HepG2 (cell line): ENCODE measurements around the gene USH2A. TPM values are rescaled to one million over a fixed set of nuclear protein-coding genes. Genes with fewer than 3 reads are reported as not detected.

ENCODE experiments used
- ATAC-seq: fragments of 200-7000 bp; cut with Tn5 transposase; 3 replicates; pipeline ENCODE4 v1.9.1; 2020; ENCODE audit warnings: mild to moderate bottlenecking, moderate library complexity
- BruUV-seq: library from RNA; stranded (reverse); fragments of 400-500 nt; replicated peaks from 2 replicates; lab custom pipeline; 2021; lab: Mats Ljungman, UMichigan
- CTCF ChIA-PET: fragments of 300-600 bp; formaldehyde crosslinking; extraction: SDS; loops from one replicate; lab custom pipeline; 2021; ENCODE audit warnings: low total read pairs, inconsistent platforms, low intra/inter-chr PET ratio; lab: Yijun Ruan, JAX
- POLR2A ChIA-PET: fragments of 350-600 bp; sonication (Branson Sonifier 250); formaldehyde crosslinking; loops from one replicate; lab custom pipeline; 2020; ENCODE audit warnings: antibody characterized with exemption, inconsistent platforms; lab: Yijun Ruan, JAX
- DNase-seq: peaks from one replicate; pipeline ENCODE4 v3.0.0-alpha.2; 2015; ENCODE audit warnings: low spot score
- FAIRE-seq: peaks from 3 replicates; lab custom pipeline; 2011; peaks lifted over from hg19 to GRCh38; lab: Jason Lieb, UNC
- H2AFZ ChIP-seq: one replicate; pipeline ENCODE4 v1.6.1; 2011; ENCODE audit warnings: low read length, inconsistent platforms
- H3K27ac ChIP-seq: fragments of 300-600 bp; 3 replicates; pipeline ENCODE4 v1.8.0; 2011; ENCODE audit warnings: mixed run types, mild to moderate bottlenecking, mixed read lengths, low read length, inconsistent platforms; ENCODE audit not compliant: insufficient read depth; ENCODE audit errors: extremely low read length
- H3K27me3 ChIP-seq, 2 experiments: fragments of 200-600 bp in 1 of 2; 2 replicates in 1 of 2; 3 replicates in 1 of 2; pipeline versions ENCODE4 v1.6.0 to v1.8.0; 2011; ENCODE audit warnings: low read length in 2 of 2, mild to moderate bottlenecking in 2 of 2, moderate library complexity in 2 of 2, inconsistent platforms in 1 of 2; ENCODE audit not compliant: insufficient read depth in 2 of 2, control insufficient read depth in 1 of 2
- H3K36me3 ChIP-seq, 2 experiments: fragments of 200-600 bp in 1 of 2; replicated peaks in 1 of 2; 2 replicates in 1 of 2; 3 replicates in 1 of 2; pipeline versions ENCODE4 v1.5.1 to v1.8.0; 2011; ENCODE audit warnings: low read length in 2 of 2, inconsistent platforms in 1 of 2; ENCODE audit not compliant: insufficient read depth in 2 of 2, control insufficient read depth in 1 of 2
- H3K4me1 ChIP-seq: 2 replicates; pipeline ENCODE4 v1.5.1; 2012; ENCODE audit warnings: low read length, inconsistent platforms; ENCODE audit not compliant: insufficient read depth
- H3K4me2 ChIP-seq: 2 replicates; pipeline ENCODE4 v1.6.0; 2011; ENCODE audit warnings: low read depth, low read length, inconsistent platforms
- H3K4me3 ChIP-seq, 3 experiments: fragments of 200-600 bp in 1 of 3; sonication (generic), shearing (Covaris generic) in 1 of 3; replicated peaks in 1 of 3; 2 replicates each; pipeline ENCODE4 v1.5.1; 2011 to 2016; ENCODE audit warnings: low read length in 3 of 3, inconsistent platforms in 2 of 3, low read depth in 2 of 3, mild to moderate bottlenecking in 2 of 3, control low read depth in 1 of 3, mixed read lengths in 1 of 3; ENCODE audit not compliant: insufficient read depth in 1 of 3
- H3K79me2 ChIP-seq: one replicate; pipeline ENCODE4 v1.6.1; 2011; ENCODE audit warnings: low read length, inconsistent platforms; ENCODE audit not compliant: insufficient read depth
- H3K9ac ChIP-seq: 2 replicates; pipeline ENCODE4 v1.6.0; 2011; ENCODE audit warnings: mild to moderate bottlenecking, low read depth, low read length, inconsistent platforms; ENCODE audit not compliant: insufficient read depth
- H3K9me3 ChIP-seq: 2 replicates; pipeline ENCODE4 v1.5.1; 2012; ENCODE audit warnings: mild to moderate bottlenecking, low read length
- H4K20me1 ChIP-seq: 2 replicates; pipeline ENCODE4 v1.6.0; 2011; ENCODE audit warnings: inconsistent platforms, mild to moderate bottlenecking, low read length, moderate library complexity; ENCODE audit not compliant: insufficient read depth
- IRF2 ChIP-seq: IDR thresholded peaks from 2 replicates; pipeline ENCODE4 v1.6.1; 2018; ENCODE audit warnings: missing genetic modification reagents, missing compliant biosample characterization
- KLF16 ChIP-seq, 2 experiments: sonication (generic) in 1 of 2; formaldehyde crosslinking in 1 of 2; IDR thresholded peaks; 2 replicates each; pipeline versions ENCODE4 v1.6.1 to v1.8.0; 2016 to 2023; ENCODE audit warnings: missing genetic modification reagents in 2 of 2, missing compliant biosample characterization in 1 of 2
- MAFK ChIP-seq, 2 experiments: IDR thresholded peaks in 1 of 2; conservative IDR thresholded peaks in 1 of 2; 2 replicates each; pipeline ENCODE4 v1.6.1; 2011; ENCODE audit warnings: improper control_type of control experiment in 2 of 2, low read length in 2 of 2
- NFE2 ChIP-seq: sonication (generic); formaldehyde crosslinking; IDR thresholded peaks from 2 replicates; pipeline ENCODE4 v1.4.0; 2020; ENCODE audit warnings: missing genetic modification reagents
- NFE2L1 ChIP-seq: sonication (generic); formaldehyde crosslinking; IDR thresholded peaks from 2 replicates; pipeline ENCODE4 v1.4.0; 2020; ENCODE audit warnings: missing genetic modification reagents, mild to moderate bottlenecking, borderline replicate concordance
- NFE2L2 ChIP-seq: fragments of 150-350 bp; IDR thresholded peaks from 2 replicates; pipeline ENCODE4 v1.6.1; 2014; ENCODE audit warnings: low read length
- SATB2 ChIP-seq: sonication (generic); formaldehyde crosslinking; IDR thresholded peaks from 2 replicates; pipeline ENCODE4 v1.5.0; 2020; ENCODE audit warnings: missing genetic modification reagents
- SSRP1 ChIP-seq: IDR thresholded peaks from 2 replicates; pipeline ENCODE4 v1.6.1; 2016; ENCODE audit warnings: control low read depth
- ZNF318 ChIP-seq: sonication (generic); formaldehyde crosslinking; IDR thresholded peaks from 2 replicates; pipeline ENCODE4 v1.4.0; 2020; ENCODE audit warnings: mild to moderate bottlenecking, missing genetic modification reagents
- ZSCAN9 ChIP-seq: IDR thresholded peaks from 2 replicates; pipeline ENCODE4 v1.6.1; 2016; ENCODE audit warnings: borderline replicate concordance
- WGBS: methylation state at CpG from one replicate; pipeline ENCODE4 v1.1.6; 2017; ENCODE audit warnings: low lambda C conversion rate; 5-methylcytosine and 5-hydroxymethylcytosine counted together
- in situ Hi-C: cut with HindIII; loops from 2 replicates; pipeline ENCODE4 v1.10.0; 2017; ENCODE audit warnings: low pct_unique_long_range_greater_than_20kb; ENCODE audit not compliant: extremely low pct_ligation_motif_present
- intact Hi-C: fragments of 100-400 bp; cut with micrococcal nuclease; formaldehyde crosslinking; loops from one replicate; pipeline ENCODE4 v1.10.0; 2022; ENCODE audit not compliant: unreplicated experiment
- polyA plus RNA-seq, 8 experiments: library from polyadenylated mRNA; depleted of rRNA in 3 of 8; stranded (reverse) in 7 of 8; unstranded in 1 of 8; fragments of >200 nt; fragmentation: Illumina TruSeq in 4 of 8; extraction: Trizol in 4 of 8; gene quantifications; 2 replicates each; pipeline versions ENCODE4 v1.2.1 to v1.2.3, GENCODE V29; 2011 to 2016; ENCODE audit warnings: low read depth in 4 of 8, missing spikeins in 1 of 8, mixed read lengths in 1 of 8; ENCODE audit not compliant: insufficient read depth in 1 of 8
- total RNA-seq, 5 experiments: library from RNA; depleted of rRNA; stranded (reverse); fragments of >200 nt; fragmentation: Illumina TruSeq; extraction: Trizol; gene quantifications; 2 replicates each; pipeline ENCODE4 v1.2.3, GENCODE V29; 2016; ENCODE audit warnings: low read depth in 1 of 5

The USH2A gene
- total and polyA plus RNA-seq, 2 of the 13 experiments (the other 11 are each of a cell fraction or from before 2014, with no cell fraction given): 0.02 TPM; not detected in 1

DNA sequence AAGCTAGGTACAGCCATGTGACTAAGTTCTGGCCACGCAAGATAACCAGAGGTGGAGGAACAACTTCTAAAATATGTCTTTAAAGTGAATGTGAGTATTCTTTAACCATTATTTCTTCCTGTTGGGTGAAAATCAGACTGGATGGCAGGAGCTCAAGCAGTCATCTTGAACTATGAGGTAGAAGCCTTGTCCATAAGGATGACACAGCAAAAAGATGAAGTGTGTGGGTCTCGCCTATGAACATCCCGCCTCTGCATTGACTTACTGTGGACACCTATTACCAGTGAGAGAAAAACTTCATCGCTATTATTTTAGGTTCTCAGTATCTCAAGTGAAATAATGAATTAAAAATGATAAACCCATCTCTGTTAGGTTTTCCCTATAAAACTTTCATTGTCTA lies 365.3 kb downstream of the USH2A start:
- POLR2A ChIA-PET: no interaction called here
- no peaks in the 10 kb centered on the region for H3K9me3 ChIP-seq
- TF ChIP-seq MAFK (conservative IDR thresholded peaks at IDR 0.05 in 1 of 2, IDR thresholded peaks at IDR 0.05 in 1 of 2; ENCODE audit: low read length in 2 of 2): 0 out of 4 replicates have a peak, but pooled peaks have one; percentile 8 to 20
- TF ChIP-seq NFE2 (CRISPR knock-in tag): peak; percentile 35; the same call in 1 of the 2 replicates
- peak; percentile 56 for TF ChIP-seq NFE2L2
- no peak for TF ChIP-seq KLF16 (CRISPR knock-in tag; IDR thresholded peaks at IDR 0.05)
- no peaks in the 10 kb centered on the region for H4K20me1 ChIP-seq
- CTCF ChIA-PET: no interaction called here
- intact Hi-C loops (no loop called here), in situ Hi-C loops (no loop called here)
- no peak for DNase-seq
- H3K79me2 ChIP-seq: no peaks in the 10 kb centered on the region
- WGBS: 47% methylated on average over 4 of the region's 4 CpGs
- no TSS peak for BruUV-seq
- no peak overlapping the region for H3K4me3 ChIP-seq
- no peak overlapping the region for H3K27ac ChIP-seq
- no peak for FAIRE-seq
- no peaks in the 10 kb centered on the region for H3K4me1 ChIP-seq
- no peaks in the 10 kb centered on the region for H3K27me3 ChIP-seq
- no peak overlapping the region for H2AFZ ChIP-seq
- H3K36me3 ChIP-seq: no peaks in the 10 kb centered on the region
- H3K4me2 ChIP-seq: no peak overlapping the region
- no peak for ATAC-seq
- no peak overlapping the region for H3K9ac ChIP-seq

GRCh38 chr1:216057063-216057462 lies 366.2 kb downstream of the USH2A start:
- Histone ChIP-seq H2AFZ (no peak overlapping the region), H3K27ac (no peak overlapping the region), H4K20me1 (no peaks in the 10 kb centered on the region), H3K4me3 (no peak overlapping the region), H3K4me1 (no peaks in the 10 kb centered on the region), H3K27me3 (no peaks in the 10 kb centered on the region), H3K4me2 (no peak overlapping the region), H3K9ac (no peak overlapping the region), H3K36me3 (no peaks in the 10 kb centered on the region), H3K79me2 (no peaks in the 10 kb centered on the region), H3K9me3 (no peaks in the 10 kb centered on the region)
- in situ Hi-C loops: no loop called here
- POLR2A ChIA-PET: no interaction called here
- ATAC-seq: no peak
- CTCF ChIA-PET: no interaction called here
- DNase-seq: no peak
- no TSS peak for BruUV-seq
- FAIRE-seq: no peak
- intact Hi-C loops: no loop called here
- WGBS: 0% methylated on average over 1 of the region's 1 CpG
- TF ChIP-seq SSRP1 (no peak), IRF2 (CRISPR knock-in tag) (no peak), ZNF318 (no peak), SATB2 (CRISPR knock-in tag) (no peak), NFE2L1 (CRISPR knock-in tag) (no peak), ZSCAN9 (CRISPR knock-in tag) (no peak)
